ENCODE results near the gene SAP30L. TPM values are rescaled to one million over a fixed set of nuclear protein-coding genes. Genes with fewer than 3 reads are reported as not detected.

SAP30L gene
- total and polyA plus RNA-seq, 2 experiments from 2014 or later: 21.4 to 29.3 TPM

- Histone ChIP-seq H3K9me2 (ENCODE audit: insufficient read depth) (no peaks in the 10 kb centered on the region), H3K79me2 (replicated peaks; ENCODE audit: insufficient read depth) (no peaks in the 10 kb centered on the region)
Observed at GRCh38 chr5:154430961-154431630, 14.7 kb upstream of the SAP30L start.

More at GRCh38 chr5:154430961-154431630, 14.7 kb upstream of the SAP30L start:
- H3K9me3 Mint-ChIP-seq: peaks cover 2% of the 10 kb centered on the region; the same call in 1 of the 3 replicates
- H3F3A ChIP-seq (replicated peaks; ENCODE audit: low read depth): no peaks in the 10 kb centered on the region
- DNase-seq (ENCODE audit: low spot score): no peak
- no peak overlapping the region for H3K27ac ChIP-seq (ENCODE audit: low read depth)
- no peak overlapping the region for H3K27ac Mint-ChIP-seq
- H2AFZ ChIP-seq: no peak overlapping the region
- H3K27me3 Mint-ChIP-seq (ENCODE audit: insufficient read depth, low read depth, poor library complexity): no peaks in the 10 kb centered on the region
- H3K4me3 ChIP-seq: no peak overlapping the region
- peaks cover 15% of the 10 kb centered on the region for H3K36me3 Mint-ChIP-seq (ENCODE audit: low read depth)
- no peaks in the 10 kb centered on the region for H3K4me1 ChIP-seq (ENCODE audit: insufficient read depth)
- H3K4me2 ChIP-seq: no peak overlapping the region
- no peak overlapping the region for H3K4me3 Mint-ChIP-seq
- no peaks in the 10 kb centered on the region; the same call in 1 of the 2 replicates for H4K20me1 ChIP-seq (replicated peaks; ENCODE audit: insufficient read depth)
- ATAC-seq: no peak
- H3K36me3 ChIP-seq (ENCODE audit: insufficient read depth): peaks cover 5% of the 10 kb centered on the region; the same call in 1 of the 2 replicates
- TF ChIP-seq EZH2phosphoT487 (IDR thresholded peaks at IDR 0.05; ENCODE audit: unreplicated experiment): no peak
- TF ChIP-seq JUNB (IDR thresholded peaks at IDR 0.05; ENCODE audit: unreplicated experiment): no peak
- no peak for TF ChIP-seq NANOG (IDR thresholded peaks at IDR 0.05; ENCODE audit: borderline replicate concordance)
- no peak for TF ChIP-seq ETS1 (IDR thresholded peaks at IDR 0.05)
- TF ChIP-seq ZNF114 (CRISPR knock-in tag; IDR thresholded peaks at IDR 0.05): no peak
- TF ChIP-seq ZNF462 (CRISPR knock-in tag; IDR thresholded peaks at IDR 0.05): no peak
- TF ChIP-seq EZH2 (IDR thresholded peaks at IDR 0.05; ENCODE audit: low read depth, unreplicated experiment): no peak
- TF ChIP-seq CTCF (conservative IDR thresholded peaks at IDR 0.05; ENCODE audit: low read depth in 2 of 2): no peak
- no peak for TF ChIP-seq REST (IDR thresholded peaks at IDR 0.05; ENCODE audit: unreplicated experiment)
- TF ChIP-seq CREB1 (CRISPR knock-in tag; IDR thresholded peaks at IDR 0.05; ENCODE audit: low read depth): no peak
- H3K4me1 Mint-ChIP-seq: no peaks in the 10 kb centered on the region
- H3K27me3 ChIP-seq (ENCODE audit: insufficient read depth): no peaks in the 10 kb centered on the region
